Measurements from ENCODE around the gene MPHOSPH9. TPM values are rescaled to one million over a fixed set of nuclear protein-coding genes. Genes with fewer than 3 reads are reported as not detected.

The MPHOSPH9 gene
- total RNA-seq, 1 experiment from 2014 or later = 47.5 TPM

- Mint-ChIP-seq H3K27ac (no peak overlapping the region; the same call in 1 of the 2 replicates), H3K27me3 (ENCODE audit: low read depth) (peaks cover 3% of the 10 kb centered on the region; the same call in 1 of the 2 replicates), H3K9me3 (peaks cover 4% of the 10 kb centered on the region; the same call in 1 of the 2 replicates), H3K4me1 (peaks cover 36% of the 10 kb centered on the region), H3K36me3 (peaks cover 2% of the 10 kb centered on the region), H3K4me3 (no peak overlapping the region)
- CTCF ChIA-PET = interaction anchor here (1.4 to 1.5 kb wide), 2 partner anchors 13 to 97 kb away, joined by 5 to 6 read pairs; no protein-coding TSS in a partner anchor
- TF ChIP-seq GTF2I (CRISPR knock-in tag; conservative IDR thresholded peaks at IDR 0.05) (0 out of 2 replicates have a peak, but pooled peaks have one; percentile 14), ATF6 (CRISPR knock-in tag; IDR thresholded peaks at IDR 0.05) (no peak)
- ATAC-seq = no peak
- POLR2A ChIA-PET = interaction anchor here (1.0 kb wide), 1 partner anchor 92 kb away, joined by 3 read pairs; the partner anchor contains the start of gene MPHOSPH9
- DNase-seq (ENCODE audit: low spot score) = no peak
These were observed 92.0 kb downstream of the MPHOSPH9 start for GRCh38 chr12:123140676-123141614.

GRCh38 chr12:123139926-123140675 lies 92.8 kb downstream of the MPHOSPH9 start:
- Mint-ChIP-seq H3K36me3 (peaks cover 2% of the 10 kb centered on the region), H3K27ac (no peak overlapping the region), H3K27me3 (ENCODE audit: low read depth) (no peaks in the 10 kb centered on the region), H3K4me3 (no peak overlapping the region), H3K4me1 (peaks cover 36% of the 10 kb centered on the region), H3K9me3 (peaks cover 9% of the 10 kb centered on the region)
- DNase-seq (ENCODE audit: low spot score) (no peak), ATAC-seq (peak; percentile 15; the same call in 1 of the 2 replicates)
- POLR2A ChIA-PET = interaction anchor here (1.0 kb wide), 1 partner anchor 93 kb away, joined by 3 read pairs; the partner anchor contains the start of gene MPHOSPH9
- CTCF ChIA-PET = interaction anchor here (1.4 kb wide), 1 partner anchor 98 kb away, joined by 5 read pairs; no protein-coding TSS in a partner anchor
- TF ChIP-seq KAT7 (CRISPR knock-in tag; IDR thresholded peaks at IDR 0.05; ENCODE audit: borderline replicate concordance) (no peak), ZNF416 (CRISPR knock-in tag; IDR thresholded peaks at IDR 0.05) (no peak), RORB (CRISPR knock-in tag; IDR thresholded peaks at IDR 0.05) (no peak), GABPB1 (CRISPR knock-in tag; IDR thresholded peaks at IDR 0.05) (no peak)

GRCh38 chr12:123135688-123136087 lies 97.3 kb downstream of the MPHOSPH9 start:
- H3K27me3 Mint-ChIP-seq (ENCODE audit: low read depth) = no peaks in the 10 kb centered on the region
- TF ChIP-seq SOX15 (CRISPR knock-in tag; IDR thresholded peaks at IDR 0.05) (no peak), GTF2I (CRISPR knock-in tag; conservative IDR thresholded peaks at IDR 0.05) (no peak), GABPB1 (CRISPR knock-in tag; IDR thresholded peaks at IDR 0.05) (no peak), NR1H2 (CRISPR knock-in tag; IDR thresholded peaks at IDR 0.05) (no peak), CTCF (IDR thresholded peaks at IDR 0.05) (no peak), NR3C1 (CRISPR knock-in tag; conservative IDR thresholded peaks at IDR 0.05; ENCODE audit: low read depth) (no peak), ZNF512 (CRISPR knock-in tag; IDR thresholded peaks at IDR 0.05; ENCODE audit: borderline replicate concordance) (no peak), IRF2 (CRISPR knock-in tag; IDR thresholded peaks at IDR 0.05; ENCODE audit: borderline replicate concordance, low read depth) (no peak), TEAD1 (CRISPR knock-in tag; IDR thresholded peaks at IDR 0.05) (no peak), ETV6 (CRISPR knock-in tag; IDR thresholded peaks at IDR 0.05) (no peak), ZNF396 (CRISPR knock-in tag; IDR thresholded peaks at IDR 0.05; ENCODE audit: borderline replicate concordance) (no peak), E2F1 (CRISPR knock-in tag; IDR thresholded peaks at IDR 0.05) (no peak), MYBL2 (CRISPR knock-in tag; IDR thresholded peaks at IDR 0.05) (no peak)
- TF ChIP-seq, protein P1, sequence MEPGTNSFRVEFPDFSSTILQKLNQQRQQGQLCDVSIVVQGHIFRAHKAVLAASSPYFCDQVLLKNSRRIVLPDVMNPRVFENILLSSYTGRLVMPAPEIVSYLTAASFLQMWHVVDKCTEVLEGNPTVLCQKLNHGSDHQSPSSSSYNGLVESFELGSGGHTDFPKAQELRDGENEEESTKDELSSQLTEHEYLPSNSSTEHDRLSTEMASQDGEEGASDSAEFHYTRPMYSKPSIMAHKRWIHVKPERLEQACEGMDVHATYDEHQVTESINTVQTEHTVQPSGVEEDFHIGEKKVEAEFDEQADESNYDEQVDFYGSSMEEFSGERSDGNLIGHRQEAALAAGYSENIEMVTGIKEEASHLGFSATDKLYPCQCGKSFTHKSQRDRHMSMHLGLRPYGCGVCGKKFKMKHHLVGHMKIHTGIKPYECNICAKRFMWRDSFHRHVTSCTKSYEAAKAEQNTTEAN (CRISPR knock-in tag; IDR thresholded peaks at IDR 0.05) = no peak
- TF ChIP-seq, protein P2, sequence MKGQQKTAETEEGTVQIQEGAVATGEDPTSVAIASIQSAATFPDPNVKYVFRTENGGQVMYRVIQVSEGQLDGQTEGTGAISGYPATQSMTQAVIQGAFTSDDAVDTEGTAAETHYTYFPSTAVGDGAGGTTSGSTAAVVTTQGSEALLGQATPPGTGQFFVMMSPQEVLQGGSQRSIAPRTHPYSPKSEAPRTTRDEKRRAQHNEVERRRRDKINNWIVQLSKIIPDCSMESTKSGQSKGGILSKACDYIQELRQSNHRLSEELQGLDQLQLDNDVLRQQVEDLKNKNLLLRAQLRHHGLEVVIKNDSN (CRISPR knock-in tag; IDR thresholded peaks at IDR 0.05) = no peak
- no peak overlapping the region for H3K27ac Mint-ChIP-seq
- H3K36me3 Mint-ChIP-seq = peaks cover 2% of the 10 kb centered on the region
- DNase-seq (ENCODE audit: low spot score) (no peak), ATAC-seq (no peak)
- H3K4me1 Mint-ChIP-seq = peaks cover 14% of the 10 kb centered on the region
- POLR2A ChIA-PET = interaction anchor here (0.6 kb wide), 1 partner anchor 18 kb away, joined by 4 read pairs; no protein-coding TSS in a partner anchor
- no peak overlapping the region for H3K4me3 Mint-ChIP-seq
- H3K9me3 Mint-ChIP-seq = peaks cover 9% of the 10 kb centered on the region
- CTCF ChIA-PET = no interaction called here
